ENCODE measurements around the gene ANK3. TPM values are rescaled to one million over a fixed set of nuclear protein-coding genes. Genes with fewer than 3 reads are reported as not detected.

ANK3 gene
- polyA plus RNA-seq, 3 donors = not detected

DNA sequence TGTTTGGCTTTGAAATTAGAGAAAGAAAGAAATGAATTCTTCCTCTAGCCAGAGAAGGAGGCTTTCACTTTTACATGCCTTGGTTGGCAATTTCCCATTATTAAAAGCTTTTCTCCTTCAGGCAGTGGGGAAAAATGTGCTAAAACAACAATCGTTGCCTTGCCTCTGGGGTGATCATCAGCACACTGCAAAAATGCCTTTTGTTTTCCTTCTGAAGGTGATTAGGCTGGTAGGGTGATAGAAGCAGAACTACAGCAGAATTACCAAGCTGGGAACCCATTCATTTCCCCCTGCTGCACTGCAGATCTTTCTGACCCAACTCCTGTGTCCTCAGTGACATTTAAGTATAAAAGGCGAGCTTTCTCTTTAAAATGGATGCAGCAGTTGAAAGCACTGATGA, 22.2 kb downstream of the ANK3 start:
- no peaks in the 10 kb centered on the region for H3K4me1 ChIP-seq (ENCODE audit: control insufficient read depth in 1 of 2, insufficient read depth in 2 of 2, low read length in 2 of 2)
- intact Hi-C loops (cut with micrococcal nuclease) = no loop called here
- no peaks in the 10 kb centered on the region for H4K20me1 ChIP-seq (ENCODE audit: insufficient read depth, low read length)
- no peaks in the 10 kb centered on the region for H3K27me3 Mint-ChIP-seq (ENCODE audit: low read depth in 3 of 3)
- H3K4me2 ChIP-seq (replicated peaks; ENCODE audit: extremely low read depth, low read length, poor library complexity, severe bottlenecking) = no peak overlapping the region
- no peaks in the 10 kb centered on the region for H3K27me3 ChIP-seq (ENCODE audit: control insufficient read depth in 2 of 2, insufficient read depth in 2 of 2, low read length in 2 of 2)
- no CpG with 5 or more reads among the region's 2 CpGs for WGBS (ENCODE audit: insufficient coverage)
- no peak overlapping the region for H3K27ac ChIP-seq (ENCODE audit: low read depth in 1 of 2, low read length in 2 of 2)
- no peaks in the 10 kb centered on the region for H3K79me2 ChIP-seq (ENCODE audit: insufficient read depth, low read length)
- H3K9me3 ChIP-seq (replicated peaks in 1 of 2; ENCODE audit: control insufficient read depth in 1 of 2, insufficient read depth in 1 of 2, low read length in 2 of 2) = no peaks in the 10 kb centered on the region
- no peak overlapping the region for H3K4me3 Mint-ChIP-seq
- TF ChIP-seq, protein P1, sequence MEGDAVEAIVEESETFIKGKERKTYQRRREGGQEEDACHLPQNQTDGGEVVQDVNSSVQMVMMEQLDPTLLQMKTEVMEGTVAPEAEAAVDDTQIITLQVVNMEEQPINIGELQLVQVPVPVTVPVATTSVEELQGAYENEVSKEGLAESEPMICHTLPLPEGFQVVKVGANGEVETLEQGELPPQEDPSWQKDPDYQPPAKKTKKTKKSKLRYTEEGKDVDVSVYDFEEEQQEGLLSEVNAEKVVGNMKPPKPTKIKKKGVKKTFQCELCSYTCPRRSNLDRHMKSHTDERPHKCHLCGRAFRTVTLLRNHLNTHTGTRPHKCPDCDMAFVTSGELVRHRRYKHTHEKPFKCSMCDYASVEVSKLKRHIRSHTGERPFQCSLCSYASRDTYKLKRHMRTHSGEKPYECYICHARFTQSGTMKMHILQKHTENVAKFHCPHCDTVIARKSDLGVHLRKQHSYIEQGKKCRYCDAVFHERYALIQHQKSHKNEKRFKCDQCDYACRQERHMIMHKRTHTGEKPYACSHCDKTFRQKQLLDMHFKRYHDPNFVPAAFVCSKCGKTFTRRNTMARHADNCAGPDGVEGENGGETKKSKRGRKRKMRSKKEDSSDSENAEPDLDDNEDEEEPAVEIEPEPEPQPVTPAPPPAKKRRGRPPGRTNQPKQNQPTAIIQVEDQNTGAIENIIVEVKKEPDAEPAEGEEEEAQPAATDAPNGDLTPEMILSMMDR (IDR thresholded peaks at IDR 0.05) = no peak
- H3K9ac ChIP-seq (ENCODE audit: insufficient read depth, low read length, poor library complexity, severe bottlenecking) = no peak overlapping the region
- H3K27ac Mint-ChIP-seq = no peak overlapping the region
- no peaks in the 10 kb centered on the region for H3K36me3 ChIP-seq (replicated peaks in 1 of 2; ENCODE audit: control insufficient read depth in 1 of 2, insufficient read depth in 2 of 2, low read length in 2 of 2)
- no peaks in the 10 kb centered on the region for H3K36me3 Mint-ChIP-seq
- no peak for DNase-seq
- H3K4me1 Mint-ChIP-seq = no peaks in the 10 kb centered on the region
- H2AFZ ChIP-seq (ENCODE audit: insufficient read depth, low read depth, low read length, poor library complexity, severe bottlenecking) = no peak overlapping the region
- no peak overlapping the region for H3K4me3 ChIP-seq (replicated peaks in 1 of 3; ENCODE audit: low read depth in 2 of 3, low read length in 3 of 3)
- H3K9me3 Mint-ChIP-seq = peaks cover 0 to 2% (median 0%) of the 10 kb centered on the region in 7 donors

DNA sequence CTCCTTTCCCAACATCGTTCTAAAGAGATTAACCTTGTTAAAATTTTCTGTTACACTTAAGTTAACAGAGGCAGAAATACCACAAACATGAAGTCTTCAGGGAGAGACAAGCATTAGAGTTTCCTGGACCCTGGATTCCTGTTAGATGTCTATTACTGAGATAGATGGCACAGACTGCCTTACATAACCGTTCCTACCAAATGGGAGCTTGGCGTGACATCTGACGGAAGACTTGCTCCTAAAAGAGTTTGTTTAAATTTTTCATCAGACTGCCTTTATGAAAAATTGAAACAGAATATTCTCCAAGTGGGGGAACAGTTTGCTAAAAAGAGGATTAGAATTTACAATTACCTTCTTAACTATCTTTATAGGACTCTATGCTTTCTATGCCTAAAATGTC, 22.7 kb downstream of the ANK3 start:
- Histone ChIP-seq H3K9me3 (replicated peaks in 1 of 2; ENCODE audit: control insufficient read depth in 1 of 2, insufficient read depth in 1 of 2, low read length in 2 of 2) (no peaks in the 10 kb centered on the region), H3K9ac (ENCODE audit: insufficient read depth, low read length, poor library complexity, severe bottlenecking) (no peak overlapping the region), H3K79me2 (ENCODE audit: insufficient read depth, low read length) (no peaks in the 10 kb centered on the region), H3K27ac (ENCODE audit: low read depth in 1 of 2, low read length in 2 of 2) (no peak overlapping the region), H3K4me3 (replicated peaks in 1 of 3; ENCODE audit: low read depth in 2 of 3, low read length in 3 of 3) (no peak overlapping the region), H3K4me1 (ENCODE audit: control insufficient read depth in 1 of 2, insufficient read depth in 2 of 2, low read length in 2 of 2) (no peaks in the 10 kb centered on the region), H3K36me3 (replicated peaks in 1 of 2; ENCODE audit: control insufficient read depth in 1 of 2, insufficient read depth in 2 of 2, low read length in 2 of 2) (no peaks in the 10 kb centered on the region), H3K27me3 (ENCODE audit: control insufficient read depth in 2 of 2, insufficient read depth in 2 of 2, low read length in 2 of 2) (no peaks in the 10 kb centered on the region), H2AFZ (ENCODE audit: insufficient read depth, low read depth, low read length, poor library complexity, severe bottlenecking) (no peak overlapping the region), H4K20me1 (ENCODE audit: insufficient read depth, low read length) (no peaks in the 10 kb centered on the region), H3K4me2 (replicated peaks; ENCODE audit: extremely low read depth, low read length, poor library complexity, severe bottlenecking) (no peak overlapping the region)
- DNase-seq = no peak
- H3K36me3 Mint-ChIP-seq = no peaks in the 10 kb centered on the region
- intact Hi-C loops (cut with micrococcal nuclease) = no loop called here
- no peak overlapping the region for H3K27ac Mint-ChIP-seq
- no peaks in the 10 kb centered on the region for H3K27me3 Mint-ChIP-seq (ENCODE audit: low read depth in 3 of 3)
- H3K4me1 Mint-ChIP-seq = no peaks in the 10 kb centered on the region
- peaks cover 0 to 2% (median 0%) of the 10 kb centered on the region in 7 donors for H3K9me3 Mint-ChIP-seq
- no CpG with 5 or more reads among the region's 4 CpGs for WGBS (ENCODE audit: insufficient coverage)
- TF ChIP-seq, protein P1 (IDR thresholded peaks at IDR 0.05) = no peak
- no peak overlapping the region for H3K4me3 Mint-ChIP-seq

All from CD14-positive monocyte (primary cell).